Measurements from ENCODE around the gene CEP97. TPM values are rescaled to one million over a fixed set of nuclear protein-coding genes. Genes with fewer than 3 reads are reported as not detected.

Gene CEP97, protein sequence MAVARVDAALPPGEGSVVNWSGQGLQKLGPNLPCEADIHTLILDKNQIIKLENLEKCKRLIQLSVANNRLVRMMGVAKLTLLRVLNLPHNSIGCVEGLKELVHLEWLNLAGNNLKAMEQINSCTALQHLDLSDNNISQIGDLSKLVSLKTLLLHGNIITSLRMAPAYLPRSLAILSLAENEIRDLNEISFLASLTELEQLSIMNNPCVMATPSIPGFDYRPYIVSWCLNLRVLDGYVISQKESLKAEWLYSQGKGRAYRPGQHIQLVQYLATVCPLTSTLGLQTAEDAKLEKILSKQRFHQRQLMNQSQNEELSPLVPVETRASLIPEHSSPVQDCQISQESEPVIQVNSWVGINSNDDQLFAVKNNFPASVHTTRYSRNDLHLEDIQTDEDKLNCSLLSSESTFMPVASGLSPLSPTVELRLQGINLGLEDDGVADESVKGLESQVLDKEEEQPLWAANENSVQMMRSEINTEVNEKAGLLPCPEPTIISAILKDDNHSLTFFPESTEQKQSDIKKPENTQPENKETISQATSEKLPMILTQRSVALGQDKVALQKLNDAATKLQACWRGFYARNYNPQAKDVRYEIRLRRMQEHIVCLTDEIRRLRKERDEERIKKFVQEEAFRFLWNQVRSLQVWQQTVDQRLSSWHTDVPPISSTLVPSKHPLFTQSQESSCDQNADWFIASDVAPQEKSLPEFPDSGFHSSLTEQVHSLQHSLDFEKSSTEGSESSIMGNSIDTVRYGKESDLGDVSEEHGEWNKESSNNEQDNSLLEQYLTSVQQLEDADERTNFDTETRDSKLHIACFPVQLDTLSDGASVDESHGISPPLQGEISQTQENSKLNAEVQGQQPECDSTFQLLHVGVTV
- 6.5 and 17.2 TPM in 2 replicates for total RNA-seq (2011; cell fraction: chromatin; rRNA removed; ENCODE audit: low replicate concordance)
- 4.3 and 4.5 TPM in 2 replicates for total RNA-seq (2011; cell fraction: nucleolus; rRNA removed)
- total RNA-seq (2011; cell fraction: nucleoplasm; rRNA removed): 6.2 and 10.3 TPM in 2 replicates
- total RNA-seq (2014; rRNA removed) (3.6 and 4.3 TPM in 2 replicates), total RNA-seq (2014; rRNA removed; fragmentation: Illumina TruSeq; extraction: Trizol) (10.1 and 12.1 TPM in 2 replicates), total RNA-seq (2015; rRNA removed; fragmentation: Illumina TruSeq; extraction: Trizol) (8.2 and 8.5 TPM in 2 replicates), total RNA-seq (2021) (7.1 and 7.7 TPM in 2 replicates), polyA plus RNA-seq (2011; rRNA removed) (2.2 and 2.5 TPM in 2 replicates), polyA plus RNA-seq (2014; fragmentation: Illumina TruSeq; extraction: Trizol) (4.4 TPM in 2 replicates), polyA plus RNA-seq (2014; fragmentation: Nextera tagmentation; extraction: Ambion mirVana) (1 to 10 TPM; 2.0 to 3.2 TPM), polyA plus RNA-seq (2014; rRNA removed) (2.6 and 3.5 TPM in 2 replicates), polyA minus RNA-seq (2011; rRNA and poly(A)+ RNA removed) (8.8 and 10.8 TPM in 2 replicates), Bru-seq, nascent RNA (percentile 66 among the genes with signal in this experiment), BruChase-seq, experiment 1, labeled RNA remaining after a 2-hour chase (percentile 71 among the genes with signal in this experiment), BruChase-seq, experiment 2, labeled RNA remaining after a 6-hour chase (percentile 75 among the genes with signal in this experiment)
- polyA plus RNA-seq (2011; cell fraction: cytosol; rRNA removed): 0.67 and 1.8 TPM in 2 replicates
- polyA plus RNA-seq (2011; cell fraction: nucleus; rRNA removed): 2.7 and 2.9 TPM in 2 replicates
- 2.4 and 3.0 TPM in 2 replicates for polyA plus RNA-seq (2012)
- polyA minus RNA-seq (2011; cell fraction: cytosol; rRNA and poly(A)+ RNA removed): 3.8 and 4.9 TPM in 2 replicates
- 4.2 and 5.1 TPM in 2 replicates for polyA minus RNA-seq (2011; cell fraction: nucleus; rRNA and poly(A)+ RNA removed)
- long read RNA-seq, experiment 1, full-length matches to known transcripts: 4 of 10 reads
- long read RNA-seq, experiment 1, partial matches to known transcripts: 1 of 10 reads
- long read RNA-seq, experiment 1, other reads (novel, unspliced or antisense): 5 of 10 reads
- long read RNA-seq, experiment 2, partial matches to known transcripts: 0 of 4 reads
- long read RNA-seq, experiment 2, other reads (novel, unspliced or antisense): 4 of 4 reads
- long read RNA-seq, experiment 3, partial matches to known transcripts: 2 of 4 reads
- long read RNA-seq, experiment 3, other reads (novel, unspliced or antisense): 2 of 4 reads

GRCh38 chr3:101724329-101725193 is at the start of gene CEP97:
TSS of gene CEP97 (plus strand) at chr3:101724614. CDS start at chr3:101724677, 63 bp downstream.
- Histone ChIP-seq H3K79me2 (ENCODE audit: control insufficient read depth, insufficient read depth, low read length) (peaks cover 20% of the 10 kb centered on the region), H3K27ac (ENCODE audit: extremely low read depth, low read depth, low read length) (peak within 1 kb of the TSS; percentile 73), H3K9ac (ENCODE audit: insufficient read depth in 1 of 2, low read depth in 2 of 2, low read length in 2 of 2) (peak within 1 kb of the TSS; percentile 72 to 90), H3K4me3 (peak within 1 kb of the TSS; percentile 67), H3K4me2 (ENCODE audit: insufficient read depth, low read length) (peak within 1 kb of the TSS; percentile 89), H3K9me3 (replicated peaks; ENCODE audit: control insufficient read depth, insufficient read depth, low read depth, low read length) (no peaks in the 10 kb centered on the region), H4K20me1 (replicated peaks; ENCODE audit: control insufficient read depth, insufficient read depth, low read length) (no peaks in the 10 kb centered on the region), H3K36me3 (ENCODE audit: control insufficient read depth, insufficient read depth, low read length) (peaks cover 27% of the 10 kb centered on the region; the same call in 2 of the 3 replicates), H3K27me3 (ENCODE audit: control insufficient read depth in 2 of 2, insufficient read depth in 2 of 2, low read length in 2 of 2) (no peaks in the 10 kb centered on the region), H3K9me1 (ENCODE audit: control insufficient read depth, insufficient read depth, low read length) (no peaks in the 10 kb centered on the region), H2AFZ (ENCODE audit: low read depth, low read length) (peak within 1 kb of the TSS; percentile 95), H3K4me1 (replicated peaks in 1 of 2; ENCODE audit: control insufficient read depth in 2 of 2, insufficient read depth in 2 of 2, low read length in 2 of 2) (peaks cover 0 to 8% of the 10 kb centered on the region in 2 experiments; a peak in 3 of 5 replicates)
- intact Hi-C loops (cut with micrococcal nuclease) (no loop called here), in situ Hi-C loops (cut with MboI) (no loop called here)
- FAIRE-seq (peak; percentile 96), ATAC-seq (peak; percentile 98), DNase-seq (ENCODE audit: extremely low read depth in 1 of 4, low spot score in 3 of 4) (peak; percentile 72 to 92 (median 76))
- ChIA-PET POLR2A (interaction anchor here (0.9 to 1.7 kb wide), 7 partner anchors 11 to 357 kb away, joined by 3 to 6 read pairs (median 5); partner anchors contain the start of genes NFKBIZ and RPL24), CTCF (ENCODE audit: low intra/inter-chr PET ratio) (no interaction called here)
- TSS peak; percentile 49 for BruUV-seq (replicated peaks)
- under 1% methylated on average over 34 of the region's 49 CpGs for WGBS (ENCODE audit: insufficient coverage, low coverage, missing lambda C conversion rate)
- TF ChIP-seq NR2C2 (CRISPR knock-in tag; IDR thresholded peaks at IDR 0.05) (no peak; the same call in 1 of the 2 replicates), NR2C2 (tag; IDR thresholded peaks at IDR 0.05) (peak; percentile 88), RHOXF2B (CRISPR knock-in tag; conservative IDR thresholded peaks at IDR 0.05) (no peak), POLR2H (tag; IDR thresholded peaks at IDR 0.05; ENCODE audit: low read depth) (peak; percentile 43; the same call in 1 of the 2 replicates), CREBBP (IDR thresholded peaks at IDR 0.05; ENCODE audit: low read depth, low read length) (no peak), CXXC5 (CRISPR knock-in tag; IDR thresholded peaks at IDR 0.05) (peak; percentile 75), RFX5 (IDR thresholded peaks at IDR 0.05; ENCODE audit: low read depth, low read length) (no peak), SMARCC2 (IDR thresholded peaks at IDR 0.05; ENCODE audit: low read depth) (no peak)
- TF ChIP-seq, protein P1, sequence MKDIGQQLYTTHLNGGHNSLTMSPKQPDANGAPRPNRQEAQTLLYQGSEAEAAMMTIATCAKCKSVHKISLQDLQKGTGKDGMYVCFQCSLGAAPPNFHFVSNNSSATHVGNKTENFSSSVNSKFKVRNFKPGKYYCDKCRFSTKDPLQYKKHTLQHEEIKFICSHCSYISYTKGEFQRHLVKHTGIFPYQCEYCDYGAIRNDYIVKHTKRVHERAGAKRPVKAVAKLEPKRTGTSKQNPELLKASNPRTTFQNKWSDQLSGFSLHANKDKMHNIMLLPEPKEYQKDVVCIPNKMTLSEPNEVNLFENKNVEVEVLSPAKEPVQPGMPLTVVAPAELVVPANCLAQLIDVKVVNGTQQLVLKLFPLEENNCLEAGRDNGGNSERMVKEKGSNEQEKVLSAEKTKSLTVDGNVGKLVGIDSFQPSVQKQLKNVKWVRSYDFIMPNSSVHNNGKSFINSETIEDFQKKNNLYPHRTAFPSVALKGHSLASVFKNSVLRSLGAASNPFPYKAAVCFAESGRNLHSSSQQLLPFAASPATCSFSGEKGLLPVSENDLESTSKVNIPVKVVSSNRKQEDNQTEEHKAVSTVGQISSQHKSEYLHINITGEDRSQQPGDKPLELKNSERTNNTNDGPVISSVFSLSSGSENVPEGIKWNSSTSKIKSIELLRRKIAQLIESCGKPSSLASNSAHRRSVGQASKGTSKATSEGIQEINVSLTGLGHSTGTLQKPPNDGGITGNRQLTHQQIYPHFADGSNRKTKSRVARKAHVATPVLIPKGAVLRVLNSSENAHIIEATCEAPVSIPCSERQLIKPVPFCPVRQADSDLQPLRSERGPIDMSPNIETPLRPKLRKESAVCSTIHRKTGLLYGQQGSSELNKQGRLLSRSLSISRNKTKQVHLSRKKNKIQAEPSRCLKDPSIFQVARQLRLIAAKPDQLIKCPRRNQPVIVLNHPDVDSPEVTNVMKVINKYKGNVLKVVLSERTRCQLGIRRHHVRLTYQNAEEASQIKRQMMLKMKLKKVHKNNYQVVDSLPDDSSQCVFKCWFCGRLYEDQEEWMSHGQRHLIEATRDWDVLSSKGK (CRISPR knock-in tag; IDR thresholded peaks at IDR 0.05): no peak

Measured in K562 (cell line).